Left cardiac atrium (tissue), 4 donors: ENCODE measurements around the gene IL7R. TPM values are rescaled to one million over a fixed set of nuclear protein-coding genes. Genes with fewer than 3 reads are reported as not detected.
"Not testable (repeated sequence)": the region's sequence is repeated elsewhere in the genome, so short reads cannot be mapped to it uniquely, and the experiment has no call there.

ENCODE experiments used
- ATAC-seq, 2 donors: fragments of 200-7000 bp; cut with Tn5 transposase; one replicate each; pipeline ENCODE4 v1.9.1; 2020; ENCODE audit warnings: mild to moderate bottlenecking in 2 of 2, moderate library complexity in 2 of 2
- DNase-seq: peaks from one replicate; pipeline ENCODE4 v3.0.0-alpha.2; 2020
- intact Hi-C, 2 donors: fragments of 100-400 bp; cut with DNase I; formaldehyde crosslinking; loops; one replicate each; pipeline versions ENCODE4 v1.14.1 to v1.15.1; 2022 to 2023
- total RNA-seq, 2 donors: library from RNA; stranded (reverse); fragmentation: NEBNext Ultra II Directional; extraction: Animal tissue kit (Norgen Biotek cat#: 25700); gene quantifications; one replicate each; pipeline ENCODE4 v1.2.1, GENCODE V29; 2021
- donor health status: DM: no; HTN: yes; CAD: no.
- donor health status: DM: no; HTN: yes; CAD: no; lungs with severe emphysema.
- donor health status: DM: yes; HTN: yes; CAD: no.
- donor health status: Dilated cardiomyopathy.

The IL7R gene
- total RNA-seq, 2 donors from 2014 or later: 4.2 to 10.3 TPM

GRCh38 chr5:35862126-35862525 is 5.4 kb downstream of the IL7R start:
- intact Hi-C loops: no loop called here
- DNase-seq: no peak
- no peak for ATAC-seq

- intact Hi-C loops: no loop called here
- DNase-seq (no peak), ATAC-seq (no peak)
Measured at GRCh38 chr5:35863159-35863558, 6.5 kb downstream of the IL7R start.

GRCh38 chr5:35867998-35868397 is 11.3 kb downstream of the IL7R start:
- intact Hi-C loops: no loop called here
- ATAC-seq: no peak
- DNase-seq: no peak

- intact Hi-C loops: no loop called here
- ATAC-seq: no peak
- DNase-seq: no peak
Measured at GRCh38 chr5:35869685-35870277, 13.1 kb downstream of the IL7R start.

- ATAC-seq (no peak), DNase-seq (no peak)
- intact Hi-C loops: no loop called here
Measured at GRCh38 chr5:35870605-35871004, 13.9 kb downstream of the IL7R start.

GRCh38 chr5:35876454-35876853 is 19.8 kb downstream of the IL7R start:
- DNase-seq (no peak), ATAC-seq (no peak)
- intact Hi-C loops: no loop called here

- ATAC-seq (no peak), DNase-seq (no peak)
- intact Hi-C loops: no loop called here
Measured at GRCh38 chr5:35876922-35877321, 20.2 kb downstream of the IL7R start.

GRCh38 chr5:35877655-35878054 is 21.0 kb downstream of the IL7R start:
- intact Hi-C loops: no loop called here
- ATAC-seq (no peak), DNase-seq (no peak)

GRCh38 chr5:35878079-35878478 is 21.4 kb downstream of the IL7R start:
- DNase-seq (no peak), ATAC-seq (no peak)
- intact Hi-C loops: no loop called here

- ATAC-seq (no peak), DNase-seq (no peak)
- intact Hi-C loops: no loop called here
Measured at GRCh38 chr5:35879096-35879495, 22.4 kb downstream of the IL7R start.

GRCh38 chr5:35879649-35880048 is 23.0 kb downstream of the IL7R start:
- ATAC-seq: no peak
- DNase-seq: no peak
- intact Hi-C loops: no loop called here

GRCh38 chr5:35880156-35880555 is 23.5 kb downstream of the IL7R start:
- intact Hi-C loops: no loop called here
- DNase-seq (no peak), ATAC-seq (no peak)

GRCh38 chr5:35881758-35882157 is 25.1 kb downstream of the IL7R start:
- intact Hi-C loops: no loop called here
- ATAC-seq (no peak), DNase-seq (no peak)

GRCh38 chr5:35884191-35884769 is 27.6 kb downstream of the IL7R start:
- ATAC-seq (peak in 1 of 2 donors; percentile 38), DNase-seq (no peak)
- intact Hi-C loops: no loop called here

- no peak for DNase-seq
- ATAC-seq: no peak
- intact Hi-C loops: no loop called here
Measured at GRCh38 chr5:35884773-35885172, 28.1 kb downstream of the IL7R start.

GRCh38 chr5:35886381-35886780 is 29.7 kb downstream of the IL7R start:
- no peak for DNase-seq
- no peak for ATAC-seq
- intact Hi-C loops: no loop called here

GRCh38 chr5:35887321-35888100 is 30.8 kb downstream of the IL7R start:
- ATAC-seq: no peak
- no peak for DNase-seq
- intact Hi-C loops: no loop called here

GRCh38 chr5:35890021-35891020 is 33.6 kb downstream of the IL7R start:
- intact Hi-C loops: no loop called here
- ATAC-seq (no peak), DNase-seq (no peak)

GRCh38 chr5:35892799-35893198 is 36.1 kb downstream of the IL7R start:
- intact Hi-C loops, ATAC-seq, DNase-seq: not testable (repeated sequence)

GRCh38 chr5:35894131-35894530 is 37.4 kb downstream of the IL7R start:
- ATAC-seq (no peak), DNase-seq (no peak)
- intact Hi-C loops: no loop called here
